Stimulated activated CD8-positive, alpha-beta memory T cell treated with anti-CD3 and anti-CD28 coated beads, Interleukin-12 subunit alpha, Interleukin-12 subunit beta, amount 100 ng/mL, for 1 hour (primary cell): ENCODE results near the gene OR4B1.
A peak's percentile ranks its signal among the peaks of the same experiment; 100 is the strongest.
"Not testable (repeated sequence)": the region's sequence is repeated elsewhere in the genome, so short reads cannot be mapped to it uniquely, and the experiment has no call there.

Experiments
- DNase-seq: peaks from one replicate; pipeline ENCODE4 v3.0.0-alpha.2; 2020; ENCODE audit warnings: low read depth

OR4B1 gene

GRCh38 chr11:48216510-48216909 lies at the start of gene OR4B1:
OR4B1 (plus strand) TSS chr11:48216810; CDS start chr11:48216810, 0 bp downstream.
- DNase-seq, result no peak

DNA sequence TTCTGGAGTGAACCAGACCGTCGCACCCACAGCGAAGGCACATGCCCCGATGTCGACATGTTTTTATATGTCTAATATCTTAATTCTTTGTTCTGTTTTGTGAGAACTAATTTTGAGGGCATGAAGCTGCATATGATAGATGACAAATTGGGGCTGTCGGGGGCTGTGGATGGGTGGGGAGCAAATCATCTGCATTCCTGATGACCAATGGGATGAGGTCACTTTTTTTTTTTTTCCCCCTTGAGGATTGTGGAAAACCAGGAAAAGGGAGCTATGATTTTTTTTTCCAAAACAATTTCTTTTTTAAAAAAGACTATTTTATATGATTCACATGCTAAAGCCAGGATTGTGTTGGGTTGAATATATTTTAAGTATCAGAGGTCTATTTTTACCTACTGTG lies 49.2 kb upstream of the OR4B1 start:
- no peak for DNase-seq

DNA sequence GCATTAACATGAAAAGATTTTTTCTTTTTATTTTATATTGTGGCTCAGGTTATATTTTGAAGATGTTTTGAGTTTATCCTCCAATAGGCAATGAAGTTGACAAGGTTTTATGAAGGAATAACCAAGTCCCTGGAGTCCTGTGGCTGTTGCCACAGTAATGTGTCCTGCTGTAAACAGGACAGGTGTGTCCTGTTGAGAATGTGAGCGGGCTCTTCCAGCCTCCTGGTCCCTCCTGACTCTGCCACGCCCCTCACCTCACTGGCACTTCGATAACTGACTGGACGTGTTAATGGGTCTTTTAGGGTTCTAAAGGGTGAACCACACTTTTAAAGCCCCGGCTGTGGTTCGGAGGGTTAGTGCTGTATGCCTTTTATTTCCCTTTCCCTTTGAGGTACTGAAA lies 47.8 kb upstream of the OR4B1 start:
- DNase-seq, result no peak

DNA sequence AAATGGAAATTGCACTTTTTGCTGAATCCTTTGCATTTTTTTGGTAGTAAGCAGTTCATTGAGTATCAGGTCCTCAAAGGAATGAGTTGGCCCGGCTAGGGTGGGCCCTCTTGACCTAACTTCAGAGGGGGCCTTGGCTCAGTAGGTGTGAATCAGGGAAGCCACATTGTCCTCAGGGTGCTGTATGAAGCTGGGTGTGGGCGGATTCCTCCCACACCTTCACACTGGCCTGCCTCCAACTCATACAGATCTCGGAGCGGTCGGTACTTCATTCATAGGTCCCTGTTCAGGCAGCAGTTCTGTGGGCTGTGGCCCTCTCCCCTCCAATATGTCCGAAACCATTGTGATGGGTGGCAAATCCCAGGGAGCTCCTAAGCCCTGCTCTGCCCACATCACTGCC lies 47.4 kb upstream of the OR4B1 start:
- no peak for DNase-seq

GRCh38 chr11:48169717-48170116 lies 46.9 kb upstream of the OR4B1 start:
- DNase-seq, result no peak

- no peak for DNase-seq
Measured at GRCh38 chr11:48170241-48171233, 46.1 kb upstream of the OR4B1 start.

GRCh38 chr11:48172818-48173609 lies 43.6 kb upstream of the OR4B1 start:
- DNase-seq, result peak; percentile 33

DNA sequence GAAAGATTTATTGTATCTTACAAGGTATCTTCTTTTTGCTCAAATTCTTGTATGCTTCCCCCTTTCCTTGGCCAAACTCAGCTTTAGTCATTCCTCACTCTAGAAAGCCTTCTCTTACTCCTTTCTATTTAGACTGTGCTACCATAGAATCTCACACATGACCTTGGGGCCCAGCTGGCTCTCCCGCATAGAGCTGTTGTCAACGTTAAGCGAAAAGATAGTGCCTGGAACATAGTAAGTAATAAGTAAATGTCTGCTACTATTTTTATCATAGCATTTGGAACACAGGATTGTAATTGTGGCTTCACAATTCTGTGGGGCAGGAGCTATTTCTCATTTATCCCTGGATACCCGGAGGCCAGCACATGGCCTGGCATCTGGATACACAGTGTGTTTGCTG lies 38.9 kb upstream of the OR4B1 start:
- DNase-seq, result no peak

- no peak for DNase-seq
Measured at GRCh38 chr11:48180627-48181026, 36.0 kb upstream of the OR4B1 start.

DNA sequence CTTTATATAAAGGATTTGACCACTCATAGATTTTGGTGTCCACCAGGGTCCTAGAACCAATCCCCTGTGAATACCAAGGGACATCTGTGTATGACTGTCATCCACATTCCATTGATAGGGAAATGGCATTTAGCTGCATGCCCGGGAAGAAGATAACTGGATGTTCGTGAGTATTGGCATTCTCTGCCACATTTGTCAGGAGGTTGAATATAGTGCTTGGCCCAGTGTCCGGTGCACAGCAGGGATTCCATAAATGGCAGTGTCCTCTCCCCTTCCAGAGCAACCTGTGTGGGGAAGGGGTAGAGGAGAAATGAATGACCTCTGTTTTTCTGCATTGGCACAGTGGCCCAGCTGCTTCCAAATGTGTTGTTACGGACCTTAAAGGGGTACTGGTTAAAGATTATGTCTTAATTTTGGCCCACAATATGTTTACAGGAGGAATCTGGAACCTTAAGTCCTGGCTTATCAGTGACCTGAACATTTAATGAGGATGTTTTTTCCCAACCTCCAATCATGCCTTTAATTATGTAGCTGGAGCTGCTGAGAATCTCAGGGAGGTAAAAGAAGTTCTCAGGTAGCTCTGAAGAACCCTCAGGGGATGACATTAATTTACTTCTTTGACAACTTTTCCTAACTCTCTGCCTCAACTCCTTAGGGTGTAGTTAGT lies 33.6 kb upstream of the OR4B1 start:
- no peak for DNase-seq

DNA sequence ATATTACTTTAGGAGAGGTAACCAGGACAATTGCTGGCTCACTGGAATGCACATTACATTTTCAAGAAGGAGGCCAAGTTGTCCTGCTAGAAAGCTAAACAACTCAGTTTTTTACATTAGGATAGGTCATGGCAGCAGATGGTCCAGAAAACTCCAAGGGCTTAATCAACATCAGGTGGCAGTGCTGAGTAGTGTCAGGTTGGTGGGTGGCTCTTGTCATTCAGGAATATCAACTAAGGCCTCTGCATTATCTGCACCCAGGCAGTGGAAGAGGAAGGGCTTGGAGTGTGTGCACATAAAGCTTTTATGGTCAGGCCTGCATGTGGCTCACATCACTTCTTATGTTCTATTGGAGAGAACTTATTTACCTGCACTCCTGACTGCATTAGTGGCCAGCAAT lies 32.2 kb upstream of the OR4B1 start:
- no peak for DNase-seq

DNA sequence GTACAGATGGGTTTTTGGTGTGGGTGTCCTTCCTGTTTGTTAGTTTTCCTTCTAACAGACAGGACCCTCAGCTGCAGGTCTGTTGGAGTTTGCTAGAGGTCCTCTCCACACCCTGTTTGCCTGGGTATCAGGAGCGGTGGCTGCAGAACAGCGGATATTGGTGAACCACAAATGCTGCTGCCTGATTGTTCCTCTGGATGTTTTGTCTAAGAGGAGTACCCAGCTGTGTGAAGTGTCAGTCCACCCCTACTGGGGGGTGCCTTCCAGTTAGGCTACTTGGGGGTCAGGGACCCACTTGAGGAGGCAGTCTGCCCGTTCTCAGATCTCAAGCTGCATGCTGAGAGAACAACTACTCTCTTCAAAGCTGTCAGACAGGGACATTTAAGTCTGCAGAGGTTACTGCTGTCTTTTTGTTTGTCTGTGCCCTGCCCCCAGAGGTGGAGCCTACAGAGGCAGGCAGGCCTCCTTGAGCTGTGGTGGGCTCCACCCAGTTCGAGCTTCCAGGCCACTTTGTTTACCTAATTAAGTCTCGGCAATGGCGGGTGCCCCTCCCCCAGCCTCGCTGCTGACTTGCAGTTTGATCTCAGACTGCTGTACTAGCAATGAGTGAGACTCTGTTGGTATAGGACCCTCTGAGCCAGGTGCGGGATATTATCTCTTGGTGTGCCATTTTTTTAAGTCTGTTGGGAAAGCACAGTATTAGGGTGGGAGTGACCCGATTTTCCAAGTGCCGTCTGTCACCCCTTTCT lies 25.5 kb upstream of the OR4B1 start:
- not testable (repeated sequence) for DNase-seq

DNA sequence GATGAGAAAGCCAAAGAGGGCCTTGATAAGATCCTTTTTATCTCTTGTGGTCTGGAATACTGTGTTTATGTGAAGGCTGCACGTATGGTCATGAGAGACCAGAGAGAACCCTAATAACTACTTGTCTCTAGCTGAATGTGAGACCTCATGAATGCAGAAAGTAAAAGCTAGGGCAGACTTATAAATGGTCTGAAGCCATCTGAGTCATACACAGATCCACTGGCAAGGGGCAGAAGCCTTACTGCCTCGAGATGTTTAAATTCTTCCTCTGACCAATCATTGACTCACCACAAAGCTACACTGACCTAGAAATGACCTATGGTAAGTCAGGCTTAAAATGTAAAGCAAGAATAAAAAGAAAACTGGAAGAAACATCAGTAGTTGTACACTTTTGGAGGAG lies 22.7 kb upstream of the OR4B1 start:
- DNase-seq, result no peak

GRCh38 chr11:48207881-48208280 lies 8.7 kb upstream of the OR4B1 start:
- DNase-seq, result no peak

GRCh38 chr11:48210052-48210451 lies 6.6 kb upstream of the OR4B1 start:
- DNase-seq, result no peak

- no peak for DNase-seq
Measured at GRCh38 chr11:48228761-48229160, 12.2 kb downstream of the OR4B1 start.

GRCh38 chr11:48230057-48230456 lies 13.4 kb downstream of the OR4B1 start:
- DNase-seq, result not testable (repeated sequence)

- no peak for DNase-seq
Measured at GRCh38 chr11:48237727-48238126, 21.1 kb downstream of the OR4B1 start.

DNA sequence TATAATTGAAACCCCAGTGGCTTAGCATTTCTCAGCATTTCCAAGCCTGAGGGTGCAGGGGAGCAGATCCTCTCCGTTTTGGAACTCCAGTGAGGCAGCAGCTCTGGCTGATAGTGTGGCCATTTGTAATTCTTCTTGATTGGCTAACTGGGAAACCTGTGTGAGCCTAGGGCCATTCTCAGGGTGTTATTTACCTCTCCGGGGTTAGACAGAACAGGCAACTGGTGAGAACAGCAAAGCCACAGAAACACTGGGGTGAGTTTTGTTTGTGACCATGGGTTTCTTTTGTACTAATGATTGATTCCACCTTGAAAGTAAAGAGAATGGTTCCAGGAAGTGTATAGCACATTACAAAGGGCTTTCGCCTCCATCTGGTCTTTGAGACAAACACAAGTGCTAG lies 25.9 kb downstream of the OR4B1 start:
- DNase-seq, result no peak

DNA sequence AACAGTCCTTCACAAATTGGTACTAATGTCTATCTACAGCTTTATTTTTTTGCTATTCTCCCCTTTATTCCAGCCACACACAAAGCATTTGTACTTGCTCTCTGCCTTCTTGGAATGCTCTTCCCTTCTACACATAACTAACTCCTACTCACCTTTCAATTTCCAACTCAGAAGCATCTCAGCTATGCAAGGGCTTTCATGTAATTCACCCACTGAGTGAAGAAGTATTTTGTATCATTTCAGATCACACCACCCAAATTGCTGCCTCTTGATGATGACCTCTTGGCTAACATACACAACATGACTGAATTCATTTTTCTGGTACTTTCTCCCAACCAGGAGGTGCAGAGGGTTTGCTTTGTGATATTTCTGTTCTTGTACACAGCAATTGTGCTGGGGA lies 28.2 kb downstream of the OR4B1 start, which contains the start of gene OR4X2:
Gene OR4X2, plus strand, starts transcription at position 301 of the 400 bp plus-strand sequence. Its CDS starts 0 bp downstream, at position 301.
- DNase-seq, result no peak

- no peak for DNase-seq
Measured at GRCh38 chr11:48248902-48249301, 32.3 kb downstream of the OR4B1 start.

DNA sequence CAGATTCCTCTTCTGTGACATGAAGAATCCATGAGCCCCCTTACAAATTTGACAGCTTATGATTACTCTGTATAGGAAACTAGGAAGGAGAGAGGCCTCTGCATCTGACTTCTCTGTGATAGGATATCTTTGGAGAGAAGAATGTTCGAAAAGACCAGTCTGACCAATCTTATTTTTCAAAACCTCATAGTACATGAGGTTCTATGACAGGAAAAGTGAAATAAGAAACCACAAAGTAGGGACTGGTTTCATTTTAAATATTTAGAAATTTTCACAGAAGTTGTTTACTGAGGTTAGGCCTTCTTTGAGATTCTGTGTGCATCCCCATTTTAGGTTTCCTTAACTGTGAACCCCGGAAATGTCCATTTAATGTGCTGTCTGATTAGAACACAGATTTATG lies 45.0 kb downstream of the OR4B1 start:
- DNase-seq, result no peak
